ENCODE results near the gene CEP104. TPM values are rescaled to one million over a fixed set of nuclear protein-coding genes. Genes with fewer than 3 reads are reported as not detected.

Gene CEP104
- total RNA-seq, 1 experiment from 2014 or later, result 34.3 TPM

- no peak for DNase-seq
- Mint-ChIP-seq H3K27ac (ENCODE audit: unreplicated experiment) (no peak overlapping the region), H3K4me3 (ENCODE audit: low read depth, unreplicated experiment) (no peak overlapping the region), H3K27me3 (ENCODE audit: unreplicated experiment) (no peaks in the 10 kb centered on the region), H3K4me1 (ENCODE audit: low read depth, unreplicated experiment) (no peaks in the 10 kb centered on the region), H3K9me3 (ENCODE audit: low read depth, unreplicated experiment) (no peaks in the 10 kb centered on the region), H3K36me3 (ENCODE audit: insufficient read depth, unreplicated experiment) (peaks cover 23% of the 10 kb centered on the region)
- no TSS peak for BruUV-seq (replicated peaks)
- intact Hi-C loops (cut with micrococcal nuclease; ENCODE audit: unreplicated experiment), result no loop called here
- TF ChIP-seq CTCF (IDR thresholded peaks at IDR 0.05; ENCODE audit: unreplicated experiment), result no peak
- CTCF ChIA-PET, result interaction anchor here (1.0 kb wide), 1 partner anchor 16 kb away, joined by 3 read pairs; no protein-coding TSS in a partner anchor
These were observed 38.4 kb upstream of the CEP104 start for GRCh38 chr1:3895279-3895950.

- intact Hi-C loops (cut with micrococcal nuclease; ENCODE audit: unreplicated experiment), result no loop called here
These were observed 37.7 kb upstream of the CEP104 start for GRCh38 chr1:3894626-3895278.

GRCh38 chr1:3893190-3893589, 36.2 kb upstream of the CEP104 start:
- TF ChIP-seq CTCF (IDR thresholded peaks at IDR 0.05; ENCODE audit: unreplicated experiment), result no peak
- DNase-seq, result no peak
- Mint-ChIP-seq H3K36me3 (ENCODE audit: insufficient read depth, unreplicated experiment) (peaks cover 10% of the 10 kb centered on the region), H3K27ac (ENCODE audit: unreplicated experiment) (no peak overlapping the region), H3K4me3 (ENCODE audit: low read depth, unreplicated experiment) (no peak overlapping the region), H3K27me3 (ENCODE audit: unreplicated experiment) (no peaks in the 10 kb centered on the region), H3K4me1 (ENCODE audit: low read depth, unreplicated experiment) (no peaks in the 10 kb centered on the region), H3K9me3 (ENCODE audit: low read depth, unreplicated experiment) (no peaks in the 10 kb centered on the region)
- intact Hi-C loops (cut with micrococcal nuclease; ENCODE audit: unreplicated experiment), result no loop called here
- BruUV-seq (replicated peaks), result no TSS peak
- CTCF ChIA-PET, result no interaction called here

More at GRCh38 chr1:3894626-3895278, 37.7 kb upstream of the CEP104 start:
- CTCF ChIA-PET, result no interaction called here
- Mint-ChIP-seq H3K9me3 (ENCODE audit: low read depth, unreplicated experiment) (no peaks in the 10 kb centered on the region), H3K36me3 (ENCODE audit: insufficient read depth, unreplicated experiment) (peaks cover 16% of the 10 kb centered on the region), H3K4me3 (ENCODE audit: low read depth, unreplicated experiment) (no peak overlapping the region), H3K27me3 (ENCODE audit: unreplicated experiment) (no peaks in the 10 kb centered on the region), H3K4me1 (ENCODE audit: low read depth, unreplicated experiment) (no peaks in the 10 kb centered on the region), H3K27ac (ENCODE audit: unreplicated experiment) (no peak overlapping the region)
- no peak for TF ChIP-seq CTCF (IDR thresholded peaks at IDR 0.05; ENCODE audit: unreplicated experiment)
- no TSS peak for BruUV-seq (replicated peaks)
- no peak for DNase-seq

GRCh38 chr1:3892748-3893147, 35.7 kb upstream of the CEP104 start:
- no TSS peak for BruUV-seq (replicated peaks)
- Mint-ChIP-seq H3K27ac (ENCODE audit: unreplicated experiment) (no peak overlapping the region), H3K27me3 (ENCODE audit: unreplicated experiment) (no peaks in the 10 kb centered on the region), H3K4me1 (ENCODE audit: low read depth, unreplicated experiment) (no peaks in the 10 kb centered on the region), H3K4me3 (ENCODE audit: low read depth, unreplicated experiment) (no peak overlapping the region), H3K9me3 (ENCODE audit: low read depth, unreplicated experiment) (no peaks in the 10 kb centered on the region), H3K36me3 (ENCODE audit: insufficient read depth, unreplicated experiment) (peaks cover 14% of the 10 kb centered on the region)
- intact Hi-C loops (cut with micrococcal nuclease; ENCODE audit: unreplicated experiment), result no loop called here
- no peak for DNase-seq
- CTCF ChIA-PET, result no interaction called here
- no peak for TF ChIP-seq CTCF (IDR thresholded peaks at IDR 0.05; ENCODE audit: unreplicated experiment)
